ENCODE measurements around the gene DLEC1. TPM values are rescaled to one million over a fixed set of nuclear protein-coding genes. Genes with fewer than 3 reads are reported as not detected.
A peak's percentile ranks its signal among the peaks of the same experiment; 100 is the strongest.

Gene DLEC1
- total and polyA plus RNA-seq, 2 of the 4 experiments (the other 2 are of a cell fraction), result 0.03 TPM; not detected in 1

DNA sequence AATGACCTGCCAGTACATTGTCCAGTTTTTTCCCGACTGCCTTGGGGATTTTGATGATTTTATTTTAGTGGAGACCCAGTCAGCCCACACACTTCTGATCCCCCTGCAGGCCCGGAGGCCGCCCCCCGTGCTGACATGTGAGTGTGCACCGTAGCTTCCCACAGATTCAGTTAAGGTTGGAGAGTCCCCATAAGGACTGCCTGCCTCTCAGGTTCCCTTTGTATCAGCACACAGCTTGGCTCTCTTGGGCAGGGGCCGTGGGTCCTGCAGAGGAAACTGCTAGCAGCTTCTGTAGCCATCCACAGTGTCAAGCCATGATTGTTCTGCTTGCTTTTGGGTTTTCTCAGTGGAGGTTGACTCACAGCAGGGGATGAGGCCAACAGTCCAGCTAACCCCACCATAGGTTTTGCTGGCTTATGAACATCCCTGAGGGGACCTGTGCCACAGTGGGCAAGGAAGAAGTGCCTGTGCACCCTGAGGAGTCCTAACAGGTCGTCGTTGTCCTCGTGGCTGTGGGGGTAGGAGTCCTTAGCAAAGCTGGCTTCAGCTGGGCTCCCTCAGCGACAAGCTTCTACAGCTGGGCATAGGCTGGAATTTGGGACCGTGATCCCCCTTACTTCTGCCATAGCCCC lies 46.4 kb downstream of the DLEC1 start:
- no peak overlapping the region for H2BK15ac ChIP-seq (ENCODE audit: low read depth, low read length)
- no peaks in the 10 kb centered on the region for H3K36me3 ChIP-seq (ENCODE audit: control insufficient read depth, insufficient read depth, low read length)
- H2AK9ac ChIP-seq (replicated peaks; ENCODE audit: low read depth, low read length, poor library complexity), result no peak overlapping the region
- H3K4ac ChIP-seq (ENCODE audit: low read depth, low read length), result no peak overlapping the region
- H4K8ac ChIP-seq (ENCODE audit: low read depth in 2 of 2, low read length in 2 of 2), result no peak overlapping the region
- intact Hi-C loops (cut with micrococcal nuclease) (no loop called here), in situ Hi-C loops (cut with MboI; ENCODE audit: low sequenced_read_pairs) (no loop called here), dilution Hi-C loops (cut with HindIII; ENCODE audit: low sequenced_read_pairs, unreplicated experiment) (no loop called here)
- H3K4me3 ChIP-seq (ENCODE audit: insufficient read depth, low read depth, low read length), result no peak overlapping the region
- ChIA-PET POLR2A (ENCODE audit: unreplicated experiment) (no interaction called here), CTCF (no interaction called here)
- no peak overlapping the region for H3K4me2 ChIP-seq (ENCODE audit: low read depth, low read length)
- H3K9me1 ChIP-seq (ENCODE audit: insufficient read depth, low read length), result no peaks in the 10 kb centered on the region
- H2BK120ac ChIP-seq (ENCODE audit: low read depth, low read length), result no peak overlapping the region
- no peaks in the 10 kb centered on the region for H3K4me1 ChIP-seq (ENCODE audit: control insufficient read depth, insufficient read depth, low read length)
- H2AFZ ChIP-seq (replicated peaks; ENCODE audit: low read length, poor library complexity), result peak overlapping the region; percentile 56
- no peak overlapping the region for H2BK5ac ChIP-seq (ENCODE audit: low read depth, low read length, poor library complexity, severe bottlenecking)
- H3K79me1 ChIP-seq (ENCODE audit: low read depth in 1 of 2, low read length in 2 of 2), result no peaks in the 10 kb centered on the region
- no peak overlapping the region for H3K27ac ChIP-seq (ENCODE audit: insufficient read depth, low read length)
- H4K91ac ChIP-seq (ENCODE audit: insufficient read depth, low read depth, low read length), result no peak overlapping the region
- H3K23ac ChIP-seq (ENCODE audit: low read depth, low read length), result no peak overlapping the region
- H2AK5ac ChIP-seq (ENCODE audit: low read depth, low read length), result no peak overlapping the region
- H3K18ac ChIP-seq (ENCODE audit: low read depth, low read length), result no peak overlapping the region
- peaks cover 2% of the 10 kb centered on the region; the same call in 1 of the 2 replicates for H3K9me3 ChIP-seq (ENCODE audit: control insufficient read depth, insufficient read depth, low read length)
- no peak overlapping the region for H2BK20ac ChIP-seq (ENCODE audit: low read depth, low read length)
- no peak overlapping the region for H3K56ac ChIP-seq (ENCODE audit: extremely low read depth, insufficient read depth, low read length)
- H4K20me1 ChIP-seq (ENCODE audit: insufficient read depth, low read length), result no peaks in the 10 kb centered on the region
- no peak for DNase-seq
- H3K14ac ChIP-seq (replicated peaks; ENCODE audit: low read depth, low read length), result no peak overlapping the region
- TF ChIP-seq RFX5 (IDR thresholded peaks at IDR 0.05; ENCODE audit: low read depth, low read length) (no peak), MXI1 (IDR thresholded peaks at IDR 0.05; ENCODE audit: borderline replicate concordance, low read depth, low read length) (no peak), CEBPB (IDR thresholded peaks at IDR 0.05; ENCODE audit: low read depth, low read length) (no peak), FOS (IDR thresholded peaks at IDR 0.05; ENCODE audit: low read depth, low read length) (no peak), MAFK (IDR thresholded peaks at IDR 0.05; ENCODE audit: low read depth, low read length) (no peak), MAZ (IDR thresholded peaks at IDR 0.05; ENCODE audit: borderline replicate concordance, low read depth, low read length) (no peak), BHLHE40 (IDR thresholded peaks at IDR 0.05; ENCODE audit: low read depth, low read length) (no peak), CHD1 (IDR thresholded peaks at IDR 0.05; ENCODE audit: low read depth, low read length) (no peak), RCOR1 (IDR thresholded peaks at IDR 0.05; ENCODE audit: insufficient replicate concordance, low read length) (no peak), NFE2L2 (IDR thresholded peaks at IDR 0.05; ENCODE audit: low read depth, low read length) (no peak), POLR2A (IDR thresholded peaks at IDR 0.05; ENCODE audit: low read depth, low read length) (no peak)
- TF ChIP-seq, protein P1, sequence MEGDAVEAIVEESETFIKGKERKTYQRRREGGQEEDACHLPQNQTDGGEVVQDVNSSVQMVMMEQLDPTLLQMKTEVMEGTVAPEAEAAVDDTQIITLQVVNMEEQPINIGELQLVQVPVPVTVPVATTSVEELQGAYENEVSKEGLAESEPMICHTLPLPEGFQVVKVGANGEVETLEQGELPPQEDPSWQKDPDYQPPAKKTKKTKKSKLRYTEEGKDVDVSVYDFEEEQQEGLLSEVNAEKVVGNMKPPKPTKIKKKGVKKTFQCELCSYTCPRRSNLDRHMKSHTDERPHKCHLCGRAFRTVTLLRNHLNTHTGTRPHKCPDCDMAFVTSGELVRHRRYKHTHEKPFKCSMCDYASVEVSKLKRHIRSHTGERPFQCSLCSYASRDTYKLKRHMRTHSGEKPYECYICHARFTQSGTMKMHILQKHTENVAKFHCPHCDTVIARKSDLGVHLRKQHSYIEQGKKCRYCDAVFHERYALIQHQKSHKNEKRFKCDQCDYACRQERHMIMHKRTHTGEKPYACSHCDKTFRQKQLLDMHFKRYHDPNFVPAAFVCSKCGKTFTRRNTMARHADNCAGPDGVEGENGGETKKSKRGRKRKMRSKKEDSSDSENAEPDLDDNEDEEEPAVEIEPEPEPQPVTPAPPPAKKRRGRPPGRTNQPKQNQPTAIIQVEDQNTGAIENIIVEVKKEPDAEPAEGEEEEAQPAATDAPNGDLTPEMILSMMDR (conservative IDR thresholded peaks at IDR 0.05; ENCODE audit: low read depth, low read length), result no peak
- TF ChIP-seq, protein P2, sequence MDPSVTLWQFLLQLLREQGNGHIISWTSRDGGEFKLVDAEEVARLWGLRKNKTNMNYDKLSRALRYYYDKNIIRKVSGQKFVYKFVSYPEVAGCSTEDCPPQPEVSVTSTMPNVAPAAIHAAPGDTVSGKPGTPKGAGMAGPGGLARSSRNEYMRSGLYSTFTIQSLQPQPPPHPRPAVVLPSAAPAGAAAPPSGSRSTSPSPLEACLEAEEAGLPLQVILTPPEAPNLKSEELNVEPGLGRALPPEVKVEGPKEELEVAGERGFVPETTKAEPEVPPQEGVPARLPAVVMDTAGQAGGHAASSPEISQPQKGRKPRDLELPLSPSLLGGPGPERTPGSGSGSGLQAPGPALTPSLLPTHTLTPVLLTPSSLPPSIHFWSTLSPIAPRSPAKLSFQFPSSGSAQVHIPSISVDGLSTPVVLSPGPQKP (IDR thresholded peaks at IDR 0.05; ENCODE audit: borderline replicate concordance, low read depth, low read length), result no peak
- BruUV-seq (replicated peaks), result no TSS peak
- peaks cover 5% of the 10 kb centered on the region; the same call in 1 of the 2 replicates for H3K27me3 ChIP-seq (ENCODE audit: control insufficient read depth, insufficient read depth, low read length)
- WGBS, 2 experiments (ENCODE audit: extremely low coverage in 2 of 2, insufficient read length in 1 of 2), result no CpG with 5 or more reads among the region's 11 CpGs
- H3K9ac ChIP-seq (ENCODE audit: low read depth, low read length), result no peak overlapping the region
- H4K5ac ChIP-seq (ENCODE audit: low read depth, low read length), result no peak overlapping the region
- no peak for ATAC-seq (ENCODE audit: low read depth)
